Fibroblast of skin of scalp (primary cell): ENCODE data around the gene HAUS1.
"Not testable (repeated sequence)": the region's sequence is repeated elsewhere in the genome, so short reads cannot be mapped to it uniquely, and the experiment has no call there.

Experiments used
- DNase-seq: peaks from one replicate; pipeline ENCODE4 v3.0.0-alpha.2; 2013

The HAUS1 gene

GRCh38 chr18:46095532-46095931 is 8.7 kb upstream of the HAUS1 start:
- DNase-seq = no peak

DNA sequence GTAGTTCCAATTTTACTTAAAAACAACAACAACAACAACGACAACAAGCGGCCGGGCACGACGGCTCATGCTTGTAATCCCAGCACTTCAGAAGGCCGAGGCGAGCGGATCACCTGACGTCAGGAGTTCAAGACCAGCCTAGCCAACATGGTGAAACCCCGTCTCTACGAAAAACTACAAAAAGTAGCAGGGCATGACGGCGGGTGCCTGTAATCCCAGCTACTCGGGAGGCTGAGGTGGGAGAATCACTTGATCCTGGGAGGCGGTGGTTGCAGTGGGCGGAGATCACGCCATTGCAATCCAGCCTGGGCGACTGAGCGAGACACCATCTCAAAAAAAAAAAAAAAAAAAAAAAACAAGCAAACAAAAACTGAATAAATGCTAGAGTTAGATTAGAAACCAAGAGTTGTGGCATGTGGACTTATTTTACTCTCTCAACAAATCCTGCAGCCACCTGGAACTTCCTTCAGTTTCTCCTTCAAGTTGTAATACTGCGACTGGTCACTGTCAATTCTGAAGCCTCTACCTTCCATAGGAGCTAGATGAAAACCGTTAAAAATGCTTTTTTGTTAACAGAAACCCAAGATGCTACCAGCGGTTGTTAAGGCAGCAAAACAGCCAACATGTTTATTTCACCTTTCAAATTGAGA is 7.4 kb upstream of the HAUS1 start:
- no peak for DNase-seq

- DNase-seq = no peak
Observed at GRCh38 chr18:46097431-46097800, 6.8 kb upstream of the HAUS1 start.

- peak; percentile 86 for DNase-seq
Observed at GRCh38 chr18:46097801-46098615, 6.2 kb upstream of the HAUS1 start, which contains the start of gene ATP5F1A. ATP5F1A (minus strand) TSS chr18:46098296; CDS start chr18:46098231, 65 bp downstream.

- no peak for DNase-seq
Observed at GRCh38 chr18:46098616-46098933, 5.6 kb upstream of the HAUS1 start.

- DNase-seq = no peak
Observed at GRCh38 chr18:46099463-46099862, 4.7 kb upstream of the HAUS1 start.

DNA sequence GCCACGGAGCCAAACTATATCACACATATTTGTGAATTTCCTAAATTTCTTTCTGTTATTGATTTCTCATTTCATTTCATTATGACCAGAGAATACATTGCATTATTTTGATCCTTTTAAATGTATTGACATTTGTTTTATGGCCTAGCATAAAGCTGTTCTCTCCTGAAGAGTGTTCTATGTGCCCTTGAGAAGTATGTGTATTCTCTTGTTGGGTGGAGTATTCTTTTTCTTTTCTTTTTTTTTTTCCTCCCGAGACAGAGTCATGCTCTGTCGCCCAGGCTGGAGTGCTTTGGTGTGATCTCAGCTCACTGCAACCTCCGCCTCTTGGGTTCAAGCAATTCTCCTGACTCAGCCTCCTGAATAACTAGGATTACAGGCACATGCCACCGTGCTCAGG is 5.2 kb downstream of the HAUS1 start:
- DNase-seq = no peak

DNA sequence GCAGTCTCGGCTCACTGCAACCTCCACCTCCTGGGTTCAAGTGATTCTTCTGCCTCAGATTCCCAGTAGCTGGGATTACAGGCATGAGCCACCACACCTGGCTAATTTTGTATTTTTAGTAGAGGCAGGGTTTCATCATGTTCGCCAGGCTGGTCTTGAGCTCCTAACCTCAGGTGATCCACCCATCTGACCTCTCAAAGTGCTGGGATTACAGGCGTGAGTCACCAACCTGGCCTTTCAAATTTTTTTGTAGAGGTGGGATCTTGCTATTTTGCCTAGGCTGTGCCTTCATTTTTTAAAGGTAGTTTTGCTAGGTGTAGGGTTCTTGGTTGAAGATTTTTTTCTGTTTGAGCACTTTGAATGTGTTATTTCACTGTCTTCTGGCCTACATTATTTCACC is 6.2 kb downstream of the HAUS1 start:
- DNase-seq = no peak

DNA sequence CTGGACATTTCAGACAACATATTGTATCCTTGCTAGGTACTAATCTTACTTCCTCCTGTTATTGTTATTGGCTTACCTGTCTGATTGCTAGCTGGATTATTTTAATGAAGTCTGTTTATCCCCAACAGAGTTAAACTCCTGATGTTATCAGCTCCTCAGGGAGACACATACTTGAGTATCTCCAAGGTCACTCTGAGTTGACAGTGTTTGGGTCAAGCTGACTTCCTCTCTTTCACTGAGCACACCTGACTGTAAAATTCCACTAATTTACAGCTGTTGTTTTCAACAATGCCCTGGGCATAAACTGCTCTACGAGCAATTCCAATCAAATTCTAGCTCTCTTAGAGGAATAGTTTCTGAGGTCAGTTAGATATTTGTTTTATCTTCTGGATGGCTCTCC is 9.6 kb downstream of the HAUS1 start:
- no peak for DNase-seq

- not testable (repeated sequence) for DNase-seq
Observed at GRCh38 chr18:46126625-46127024, 22.4 kb downstream of the HAUS1 start.

GRCh38 chr18:46130061-46130460 is 25.9 kb downstream of the HAUS1 start:
- no peak for DNase-seq

DNA sequence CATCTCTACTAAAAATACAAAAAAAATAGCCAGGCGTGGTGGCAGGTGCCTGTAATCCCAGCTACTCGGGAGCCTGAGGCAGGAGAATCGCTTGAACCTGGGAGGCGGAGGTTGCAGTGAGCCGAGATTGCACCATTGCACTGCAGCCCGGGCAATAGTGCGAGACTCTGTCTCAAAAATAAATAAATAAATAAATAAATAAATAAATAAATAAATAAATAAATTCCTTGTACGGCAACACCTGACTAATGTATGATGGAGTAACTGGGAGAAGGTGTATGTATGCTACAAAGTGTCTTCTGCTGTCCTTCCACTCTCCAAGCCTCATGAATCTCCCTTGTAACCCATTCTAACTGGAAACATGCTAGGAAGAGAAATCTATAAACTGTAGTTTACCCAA is 26.4 kb downstream of the HAUS1 start:
- DNase-seq = not testable (repeated sequence)

DNA sequence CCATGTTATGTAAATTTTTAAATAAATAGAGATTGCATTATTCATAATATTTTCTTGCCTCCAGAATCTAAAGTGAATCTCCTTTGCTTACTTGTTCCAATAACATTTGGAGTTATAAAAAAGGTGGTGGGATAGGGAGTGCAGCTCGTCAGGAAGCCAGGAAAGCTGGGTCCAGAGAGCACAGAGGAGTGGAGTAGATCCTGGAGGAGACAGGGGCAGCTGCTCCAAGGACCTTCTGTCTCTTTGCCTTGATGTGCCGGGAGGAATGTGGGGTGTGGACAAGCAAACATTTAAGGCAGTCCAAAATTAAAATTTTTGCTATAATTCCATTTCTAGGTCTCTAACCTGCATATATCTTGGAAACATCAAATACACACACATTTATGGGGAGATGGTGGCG is 29.3 kb downstream of the HAUS1 start:
- DNase-seq = no peak

DNA sequence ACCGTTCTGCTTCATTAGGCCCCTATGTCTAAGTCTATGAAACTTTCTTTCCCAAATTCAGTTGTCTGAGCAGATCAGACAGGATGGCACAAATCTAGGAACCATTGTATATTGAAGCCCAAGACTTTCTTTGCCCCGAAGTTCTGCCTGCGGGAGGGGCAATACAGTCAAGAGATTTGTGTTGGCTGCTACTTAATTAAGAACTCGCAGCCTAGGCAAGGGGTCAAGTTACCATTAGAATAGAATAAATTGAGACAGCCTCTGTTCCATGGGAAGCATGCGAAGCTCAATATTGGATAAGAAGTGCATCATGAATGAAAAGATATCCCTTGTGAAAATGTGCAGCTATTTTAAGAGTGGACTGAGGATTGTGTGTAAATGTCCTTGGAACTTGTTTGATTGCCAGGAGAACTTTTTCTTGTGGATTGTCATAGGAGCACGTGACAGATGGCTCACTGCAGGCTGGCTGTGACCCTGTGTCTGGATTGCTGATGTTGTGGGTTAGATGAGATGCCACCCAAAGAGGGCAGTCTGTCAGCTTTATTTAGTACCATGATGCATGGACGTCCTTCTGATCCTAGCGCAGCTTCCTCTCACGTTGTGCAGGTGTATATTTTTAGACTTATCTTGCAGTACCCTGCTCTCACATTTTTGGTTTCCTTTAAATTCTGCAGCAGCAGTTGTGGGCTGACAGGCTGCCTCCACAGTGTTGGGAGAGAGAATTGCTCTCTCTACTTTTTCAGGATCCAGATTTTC is 30.9 kb downstream of the HAUS1 start:
- no peak for DNase-seq

DNA sequence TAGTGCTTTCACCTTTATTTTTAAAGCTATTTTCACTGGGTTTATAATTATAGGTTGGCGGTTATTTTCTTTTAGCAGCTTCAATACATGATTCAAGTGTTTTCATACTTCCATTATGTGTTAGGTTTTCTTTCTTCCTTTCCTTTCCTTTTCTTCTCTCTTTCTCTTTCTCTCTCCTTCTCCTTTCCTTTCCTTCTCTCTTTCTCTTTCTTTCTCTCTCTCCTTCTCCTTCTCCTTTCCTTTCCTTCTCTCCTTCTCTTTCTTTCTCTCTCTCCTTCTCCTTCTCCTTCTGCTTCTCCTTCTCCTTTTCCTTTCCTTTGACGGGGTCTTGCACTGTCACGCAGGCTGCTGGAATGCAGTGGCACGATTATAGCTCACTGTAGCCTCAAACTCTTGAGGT is 36.0 kb downstream of the HAUS1 start:
- DNase-seq = no peak

- DNase-seq = no peak
Observed at GRCh38 chr18:46141199-46141598, 37.0 kb downstream of the HAUS1 start.

DNA sequence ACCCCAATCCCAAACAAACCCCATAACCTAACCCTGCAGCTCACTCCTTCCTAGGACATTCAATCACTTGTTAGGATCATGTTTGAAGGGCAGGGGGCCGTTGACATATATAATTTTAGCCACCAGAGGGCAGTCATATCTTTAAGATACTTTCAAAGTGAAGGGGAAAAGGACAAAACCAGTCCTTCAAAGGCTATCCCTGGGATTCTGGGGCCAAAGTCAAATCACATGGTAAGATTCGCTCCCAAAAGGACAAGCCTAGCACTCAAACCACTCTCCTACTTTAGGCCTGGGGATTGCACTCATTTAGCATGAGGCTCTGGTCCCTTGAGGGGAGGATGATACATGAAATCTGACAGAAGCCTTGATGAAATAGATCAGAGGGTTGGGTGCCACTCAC is 44.6 kb downstream of the HAUS1 start:
- DNase-seq = peak; percentile 68

DNA sequence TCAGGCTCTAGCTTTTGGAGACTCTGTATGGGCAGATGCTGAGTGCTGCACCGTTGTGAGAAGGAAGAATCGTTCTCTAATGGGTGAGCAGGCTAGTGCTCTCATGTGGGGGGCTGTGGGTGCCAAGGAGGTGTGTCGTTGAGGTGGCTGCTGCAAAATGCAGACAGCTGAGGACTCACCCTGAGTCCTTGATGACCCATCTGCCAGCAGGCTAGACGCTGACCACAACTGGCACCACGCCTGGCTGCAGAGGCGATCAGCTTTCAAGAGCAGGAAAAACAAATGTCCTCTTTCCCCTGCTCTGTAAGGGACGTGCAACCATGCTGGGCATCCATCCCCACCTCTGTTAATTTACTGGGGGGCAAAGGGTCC is 48.2 kb downstream of the HAUS1 start:
- peak; percentile 68 for DNase-seq

DNA sequence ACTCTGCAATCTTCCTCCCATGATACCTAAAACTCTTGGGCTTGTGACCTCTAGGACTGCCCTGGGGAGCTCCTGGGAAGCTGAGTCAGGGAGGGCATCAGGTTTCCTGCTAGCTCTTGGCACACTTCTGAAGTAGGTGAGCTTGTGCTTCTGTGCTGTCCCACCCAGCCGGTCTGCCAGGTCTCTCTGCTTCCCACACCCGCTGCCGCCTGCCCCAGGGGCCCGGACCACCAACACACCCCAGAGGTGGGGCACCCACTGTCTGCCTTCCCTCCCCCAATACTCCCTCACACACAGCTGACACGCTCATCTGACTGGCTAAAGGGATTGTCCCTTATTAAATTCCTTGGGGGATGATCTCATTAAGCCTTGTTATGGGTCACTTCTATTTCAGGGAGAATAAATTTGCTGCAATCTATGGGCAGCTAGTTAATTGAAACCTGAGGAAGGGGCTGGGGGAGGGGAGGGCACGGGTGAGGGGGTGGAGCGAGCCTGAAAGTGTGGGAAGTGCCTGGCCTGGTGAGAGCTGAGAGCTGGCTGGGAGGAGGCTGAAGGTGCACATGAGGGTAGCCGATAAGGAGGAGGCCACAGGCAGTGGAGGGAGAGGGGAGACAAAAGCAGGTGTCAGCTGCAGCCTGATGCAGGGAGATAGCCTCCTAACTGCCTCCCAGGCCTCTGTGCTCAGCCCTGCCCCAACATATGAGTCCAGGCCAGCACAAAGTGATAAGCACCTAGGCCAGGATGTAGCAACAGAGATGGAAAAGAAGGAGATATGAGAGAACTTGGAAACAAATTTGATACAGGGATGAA is 48.8 kb downstream of the HAUS1 start:
- no peak for DNase-seq

DNA sequence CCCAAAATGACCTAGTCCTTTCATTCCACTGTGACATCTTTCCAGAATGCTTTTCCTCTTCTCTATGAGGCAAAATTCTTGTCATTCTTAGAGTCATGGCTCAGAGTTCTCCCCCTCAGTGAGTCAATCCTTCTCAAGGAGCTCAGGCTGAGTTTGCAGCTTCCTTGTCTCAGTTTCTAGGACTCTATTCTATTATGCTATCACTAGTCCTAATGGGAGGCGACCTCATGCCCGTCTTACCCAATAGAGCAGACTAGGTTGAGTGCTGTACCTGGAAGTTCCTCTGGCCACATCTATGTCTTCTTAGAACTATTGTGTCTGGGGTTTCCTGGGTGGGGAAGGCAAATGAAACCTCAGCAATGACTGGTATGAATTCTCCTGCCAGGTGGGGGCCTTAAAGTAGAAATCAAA is 51.5 kb downstream of the HAUS1 start:
- DNase-seq = peak; percentile 96

DNA sequence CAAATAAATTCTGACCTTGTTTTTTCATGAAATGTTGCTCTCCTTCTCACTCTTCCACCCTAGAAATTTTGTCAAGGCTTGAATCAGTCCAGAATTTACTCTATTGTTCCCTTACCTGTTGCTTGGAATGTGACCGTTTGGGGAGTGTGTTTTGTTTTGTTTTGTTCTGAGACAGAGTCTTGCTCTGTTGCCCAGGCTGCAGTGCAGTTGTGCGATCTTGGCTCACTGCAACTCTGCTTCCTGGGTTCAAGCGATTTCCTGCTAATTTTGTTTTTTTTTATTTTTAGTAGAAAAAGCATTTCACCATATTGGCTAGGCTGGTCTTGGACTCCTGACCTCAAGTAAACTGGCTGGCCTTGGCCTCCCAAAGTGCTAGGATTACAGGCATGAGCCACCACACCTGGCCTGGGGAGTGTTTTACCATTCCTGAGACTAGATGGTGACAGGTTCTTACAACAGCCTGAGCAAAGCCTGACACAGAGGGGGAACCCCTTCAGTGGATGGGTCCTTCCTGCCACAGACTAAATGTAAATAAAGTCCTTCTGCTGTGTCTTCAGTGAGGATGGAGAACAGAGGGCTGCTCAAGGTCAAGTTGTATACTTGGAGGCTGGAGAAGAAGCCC is 52.0 kb downstream of the HAUS1 start:
- DNase-seq = no peak

DNA sequence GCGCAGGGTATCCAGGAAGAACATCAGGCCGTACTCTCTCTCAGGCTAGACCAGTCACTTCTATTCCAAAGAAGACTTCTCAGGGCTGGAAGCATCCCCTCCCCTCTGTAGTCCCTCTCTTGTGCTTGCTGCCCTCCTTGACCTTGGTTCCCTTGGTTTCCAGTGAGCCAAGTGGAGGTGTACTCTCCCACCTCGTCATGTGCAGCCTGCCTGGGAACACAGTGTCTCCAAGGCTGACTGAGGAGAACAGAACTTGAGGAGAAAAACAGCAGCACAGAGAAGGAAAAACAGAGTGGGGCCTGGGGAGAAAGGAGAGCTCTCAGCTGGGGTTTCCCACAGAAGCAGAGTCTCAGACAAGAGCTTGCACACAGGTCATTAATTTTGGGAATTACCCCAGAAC is 52.7 kb downstream of the HAUS1 start:
- DNase-seq = no peak
